ENCODE measurements around the gene PRKG1. TPM values are rescaled to one million over a fixed set of nuclear protein-coding genes. Genes with fewer than 3 reads are reported as not detected.

The PRKG1 gene
- total and polyA plus RNA-seq, 2 donors (not counting 1 experiment from before 2014, with no cell fraction given), result not detected

DNA sequence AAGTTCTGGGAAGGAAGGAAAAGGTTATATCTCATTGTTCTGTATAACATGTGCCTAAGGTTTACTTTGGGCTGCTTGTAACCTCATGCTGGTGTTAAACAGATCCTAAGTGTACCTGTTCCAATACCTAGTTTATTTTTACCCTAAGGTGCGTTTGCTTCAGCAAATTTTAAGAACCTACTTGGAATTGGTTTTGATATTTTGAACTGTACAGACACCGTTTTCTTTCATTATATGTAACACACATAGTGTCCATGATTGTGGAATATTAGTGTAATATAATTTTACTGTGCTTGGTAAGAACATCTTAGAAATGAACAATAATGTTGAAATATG lies 954.2 kb downstream of the PRKG1 start:
- ATAC-seq (ENCODE audit: low read depth) (no peak), DNase-seq (no peak)
- no peak overlapping the region for H3K4me3 Mint-ChIP-seq
- H3K4me2 ChIP-seq (replicated peaks; ENCODE audit: low read depth, low read length, poor library complexity, severe bottlenecking), result no peak overlapping the region
- H3K9ac ChIP-seq (ENCODE audit: low read length), result no peak overlapping the region
- no peak overlapping the region for H2AFZ ChIP-seq (ENCODE audit: insufficient read depth, low read depth, low read length, poor library complexity, severe bottlenecking)
- no peaks in the 10 kb centered on the region for H3K9me3 ChIP-seq (ENCODE audit: control extremely low read depth in 1 of 3, control insufficient read depth in 2 of 3, insufficient read depth in 1 of 3, low read length in 2 of 3)
- no peak overlapping the region for H3K27ac ChIP-seq (ENCODE audit: low read length in 2 of 2)
- no peaks in the 10 kb centered on the region for H3K9me3 Mint-ChIP-seq (ENCODE audit: insufficient read depth)
- WGBS (ENCODE audit: insufficient coverage), result no CpG with 5 or more reads among the region's 2 CpGs
- ChIA-PET CTCF (no interaction called here), POLR2A (no interaction called here)
- intact Hi-C loops (cut with micrococcal nuclease), result no loop called here
- H4K20me1 ChIP-seq (ENCODE audit: control insufficient read depth, insufficient read depth, low read length, poor library complexity, severe bottlenecking), result no peaks in the 10 kb centered on the region
- H3K4me3 ChIP-seq (ENCODE audit: control extremely low read depth in 1 of 5, extremely low read depth in 1 of 5, insufficient read depth in 1 of 5, low read depth in 2 of 5, low read length in 4 of 5), result no peak overlapping the region
- no peak overlapping the region for H3K27ac Mint-ChIP-seq
- H3K27me3 ChIP-seq (replicated peaks in 1 of 4; ENCODE audit: control extremely low read depth in 1 of 4, control insufficient read depth in 3 of 4, insufficient read depth in 4 of 4, low read length in 3 of 4), result no peaks in the 10 kb centered on the region
- no peaks in the 10 kb centered on the region for H3K27me3 Mint-ChIP-seq
- H3K4me1 ChIP-seq (ENCODE audit: control insufficient read depth in 2 of 2, insufficient read depth in 2 of 2, low read length in 2 of 2), result no peaks in the 10 kb centered on the region
- H3K4me1 Mint-ChIP-seq, result no peaks in the 10 kb centered on the region
- no peaks in the 10 kb centered on the region for H3K36me3 ChIP-seq (replicated peaks in 1 of 2; ENCODE audit: control extremely low read depth in 1 of 2, control insufficient read depth in 1 of 2, extremely low read depth in 1 of 2, insufficient read depth in 2 of 2, low read length in 1 of 2)
- H3K79me2 ChIP-seq (ENCODE audit: control insufficient read depth, insufficient read depth, low read length), result no peaks in the 10 kb centered on the region
- TF ChIP-seq, protein P1, sequence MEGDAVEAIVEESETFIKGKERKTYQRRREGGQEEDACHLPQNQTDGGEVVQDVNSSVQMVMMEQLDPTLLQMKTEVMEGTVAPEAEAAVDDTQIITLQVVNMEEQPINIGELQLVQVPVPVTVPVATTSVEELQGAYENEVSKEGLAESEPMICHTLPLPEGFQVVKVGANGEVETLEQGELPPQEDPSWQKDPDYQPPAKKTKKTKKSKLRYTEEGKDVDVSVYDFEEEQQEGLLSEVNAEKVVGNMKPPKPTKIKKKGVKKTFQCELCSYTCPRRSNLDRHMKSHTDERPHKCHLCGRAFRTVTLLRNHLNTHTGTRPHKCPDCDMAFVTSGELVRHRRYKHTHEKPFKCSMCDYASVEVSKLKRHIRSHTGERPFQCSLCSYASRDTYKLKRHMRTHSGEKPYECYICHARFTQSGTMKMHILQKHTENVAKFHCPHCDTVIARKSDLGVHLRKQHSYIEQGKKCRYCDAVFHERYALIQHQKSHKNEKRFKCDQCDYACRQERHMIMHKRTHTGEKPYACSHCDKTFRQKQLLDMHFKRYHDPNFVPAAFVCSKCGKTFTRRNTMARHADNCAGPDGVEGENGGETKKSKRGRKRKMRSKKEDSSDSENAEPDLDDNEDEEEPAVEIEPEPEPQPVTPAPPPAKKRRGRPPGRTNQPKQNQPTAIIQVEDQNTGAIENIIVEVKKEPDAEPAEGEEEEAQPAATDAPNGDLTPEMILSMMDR (IDR thresholded peaks at IDR 0.05), result no peak
- no peak for TF ChIP-seq EZH2 (IDR thresholded peaks at IDR 0.05; ENCODE audit: borderline replicate concordance, insufficient read depth, low read depth, low read length, poor library complexity, severe bottlenecking)

DNA sequence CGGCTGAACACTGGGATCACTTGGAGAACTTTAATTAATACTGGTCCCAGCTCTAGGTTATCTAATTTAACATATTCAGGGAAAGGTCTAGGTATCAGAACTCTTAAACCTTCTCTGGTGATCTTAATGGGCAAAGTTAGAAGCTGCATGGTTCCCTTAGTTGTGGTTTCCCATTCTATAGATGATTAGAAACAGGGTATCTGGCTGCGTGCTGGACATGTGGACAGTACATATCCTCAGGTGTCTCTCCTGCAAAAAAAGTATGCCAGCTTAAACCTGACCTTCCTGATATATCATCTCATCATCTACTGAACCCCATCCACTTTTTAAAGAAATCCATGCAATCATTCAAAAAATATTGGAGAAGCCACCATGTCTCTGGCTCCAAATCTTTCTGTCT lies 955.3 kb downstream of the PRKG1 start:
- no peak overlapping the region for H3K27ac ChIP-seq (ENCODE audit: low read length in 2 of 2)
- intact Hi-C loops (cut with micrococcal nuclease), result no loop called here
- POLR2A ChIA-PET, result no interaction called here
- no peak overlapping the region for H2AFZ ChIP-seq (ENCODE audit: insufficient read depth, low read depth, low read length, poor library complexity, severe bottlenecking)
- H3K4me2 ChIP-seq (replicated peaks; ENCODE audit: low read depth, low read length, poor library complexity, severe bottlenecking), result no peak overlapping the region
- no peaks in the 10 kb centered on the region for H3K4me1 ChIP-seq (ENCODE audit: control insufficient read depth in 2 of 2, insufficient read depth in 2 of 2, low read length in 2 of 2)
- no peak for ATAC-seq (ENCODE audit: low read depth)
- no peak for DNase-seq
- Mint-ChIP-seq H3K9me3 (ENCODE audit: insufficient read depth) (no peaks in the 10 kb centered on the region), H3K27me3 (no peaks in the 10 kb centered on the region), H3K27ac (no peak overlapping the region), H3K4me3 (no peak overlapping the region), H3K4me1 (no peaks in the 10 kb centered on the region)
- no peaks in the 10 kb centered on the region for H4K20me1 ChIP-seq (ENCODE audit: control insufficient read depth, insufficient read depth, low read length, poor library complexity, severe bottlenecking)
- no peak for TF ChIP-seq EZH2 (IDR thresholded peaks at IDR 0.05; ENCODE audit: borderline replicate concordance, insufficient read depth, low read depth, low read length, poor library complexity, severe bottlenecking)
- TF ChIP-seq, protein P1 (IDR thresholded peaks at IDR 0.05), result no peak
- H3K36me3 ChIP-seq (replicated peaks in 1 of 2; ENCODE audit: control extremely low read depth in 1 of 2, control insufficient read depth in 1 of 2, extremely low read depth in 1 of 2, insufficient read depth in 2 of 2, low read length in 1 of 2), result no peaks in the 10 kb centered on the region
- no peak overlapping the region for H3K9ac ChIP-seq (ENCODE audit: low read length)
- no peaks in the 10 kb centered on the region for H3K9me3 ChIP-seq (ENCODE audit: control extremely low read depth in 1 of 3, control insufficient read depth in 2 of 3, insufficient read depth in 1 of 3, low read length in 2 of 3)
- H3K27me3 ChIP-seq (replicated peaks in 1 of 4; ENCODE audit: control extremely low read depth in 1 of 4, control insufficient read depth in 3 of 4, insufficient read depth in 4 of 4, low read length in 3 of 4), result no peaks in the 10 kb centered on the region
- no peaks in the 10 kb centered on the region for H3K79me2 ChIP-seq (ENCODE audit: control insufficient read depth, insufficient read depth, low read length)
- no CpG with 5 or more reads among the region's 2 CpGs for WGBS (ENCODE audit: insufficient coverage)
- no peak overlapping the region for H3K4me3 ChIP-seq (ENCODE audit: control extremely low read depth in 1 of 5, extremely low read depth in 1 of 5, insufficient read depth in 1 of 5, low read depth in 2 of 5, low read length in 4 of 5)
- CTCF ChIA-PET, result no interaction called here

Measured in B cell (primary cell).